GM18502 (cell line): ENCODE data around the gene WWOX.

Experiments
- ATAC-seq: cut with Tn5 transposase; IDR thresholded peaks from one replicate; pipeline ENCODE4 v1.9.1; 2021; ENCODE audit warnings: mild to moderate bottlenecking; ENCODE audit not compliant: unreplicated experiment, poor library complexity

WWOX gene

GRCh38 chr16:79074951-79075350 is 975.5 kb downstream of the WWOX start:
- no peak for ATAC-seq

- no peak for ATAC-seq
These were observed 976.8 kb downstream of the WWOX start for GRCh38 chr16:79076047-79076767.

- no peak for ATAC-seq
These were observed 977.9 kb downstream of the WWOX start for GRCh38 chr16:79077346-79077745.

GRCh38 chr16:79079656-79080420 is 980.4 kb downstream of the WWOX start:
- no peak for ATAC-seq

GRCh38 chr16:79081297-79082066 is 982.0 kb downstream of the WWOX start:
- ATAC-seq = peak; percentile 49

GRCh38 chr16:79082970-79083369 is 983.5 kb downstream of the WWOX start:
- no peak for ATAC-seq

GRCh38 chr16:79083508-79084299 is 984.2 kb downstream of the WWOX start:
- ATAC-seq = no peak

DNA sequence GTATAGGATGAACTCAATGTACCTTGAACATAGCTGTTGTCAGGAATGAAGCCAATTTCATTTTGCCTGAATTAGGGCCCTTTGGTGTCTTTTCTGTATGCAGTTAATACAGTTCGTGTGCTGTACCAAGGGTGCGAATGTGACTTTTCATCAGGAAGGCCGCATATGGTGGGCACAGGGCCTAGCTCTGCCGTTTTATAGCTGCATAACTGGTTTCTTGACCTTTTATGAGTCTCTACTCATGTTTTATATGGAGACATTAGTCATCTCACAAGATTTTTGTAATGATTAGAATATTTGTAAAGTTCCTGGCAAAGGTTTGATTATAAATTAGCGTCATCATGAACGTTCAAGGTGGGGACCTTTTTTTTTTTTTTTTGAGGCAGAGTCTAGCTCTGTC is 989.5 kb downstream of the WWOX start:
- no peak for ATAC-seq

DNA sequence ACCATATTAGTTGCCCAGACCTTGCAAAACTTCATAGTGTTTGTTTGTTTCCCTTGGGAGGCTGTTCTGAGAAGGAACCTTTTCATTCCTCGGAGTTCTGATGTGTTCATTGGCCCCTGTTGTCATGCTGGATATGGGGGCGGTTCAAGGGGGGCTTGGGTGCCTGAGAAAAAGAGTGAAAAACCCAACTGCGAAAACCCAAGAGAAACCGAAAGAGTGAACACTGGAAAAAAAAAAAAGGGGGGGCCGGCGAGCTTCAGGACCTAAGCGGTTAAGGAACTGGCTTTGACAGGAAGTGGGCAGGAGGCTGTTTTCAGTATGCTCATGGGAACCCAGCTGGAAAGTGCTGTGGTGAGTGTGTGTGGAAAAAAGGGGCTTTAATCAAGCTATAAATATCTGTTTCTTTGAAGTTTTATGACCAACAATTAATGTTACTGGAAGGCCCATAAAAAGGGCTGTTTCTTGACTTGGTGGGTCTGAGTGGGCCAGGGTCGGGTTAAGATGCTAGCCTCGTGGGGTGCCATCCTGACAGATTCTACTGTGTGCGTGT is 990.4 kb downstream of the WWOX start:
- ATAC-seq = no peak

DNA sequence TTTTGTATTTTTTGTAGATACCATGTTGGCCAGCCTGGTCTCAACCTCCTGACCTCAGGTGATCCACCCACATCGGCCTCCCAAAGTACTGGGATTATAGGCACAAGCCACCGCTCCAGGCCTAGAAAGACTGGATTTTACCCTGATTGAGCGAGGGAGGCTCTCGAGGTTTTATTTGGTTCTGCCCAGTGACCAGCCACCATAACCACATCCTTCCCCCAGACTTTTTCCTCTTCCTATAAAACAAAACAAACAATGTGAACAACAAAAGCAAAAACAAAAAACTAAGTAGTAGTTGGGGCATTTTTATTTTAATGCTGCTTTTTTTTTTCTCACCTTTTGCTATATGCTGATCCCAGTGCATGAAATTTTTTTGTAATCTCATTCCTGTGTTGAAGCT is 991.5 kb downstream of the WWOX start:
- ATAC-seq = no peak

DNA sequence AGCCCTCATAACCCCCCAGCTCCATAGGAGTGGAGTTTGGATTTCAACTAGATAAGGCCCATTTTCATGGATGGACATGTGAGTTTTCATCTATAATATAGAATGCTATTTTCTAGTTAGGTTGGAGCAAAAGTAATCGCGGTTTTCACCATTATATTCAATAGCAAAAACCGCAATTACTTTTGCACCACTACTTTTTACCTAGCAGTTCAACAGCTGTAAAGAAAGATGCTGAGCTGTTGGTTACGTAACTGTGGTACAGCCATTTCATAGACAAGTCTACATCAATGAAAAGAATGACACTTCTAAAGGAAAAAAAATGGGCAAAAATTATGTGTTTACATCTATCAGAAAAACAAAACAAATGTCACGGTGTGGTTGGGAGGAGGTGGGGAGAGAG is 993.4 kb downstream of the WWOX start:
- no peak for ATAC-seq

- peak; percentile 66 for ATAC-seq
These were observed 994.1 kb downstream of the WWOX start for GRCh38 chr16:79093554-79093967.

GRCh38 chr16:79096246-79096645 is 996.8 kb downstream of the WWOX start:
- ATAC-seq = no peak

GRCh38 chr16:79097166-79097565 is 997.7 kb downstream of the WWOX start:
- ATAC-seq = no peak

DNA sequence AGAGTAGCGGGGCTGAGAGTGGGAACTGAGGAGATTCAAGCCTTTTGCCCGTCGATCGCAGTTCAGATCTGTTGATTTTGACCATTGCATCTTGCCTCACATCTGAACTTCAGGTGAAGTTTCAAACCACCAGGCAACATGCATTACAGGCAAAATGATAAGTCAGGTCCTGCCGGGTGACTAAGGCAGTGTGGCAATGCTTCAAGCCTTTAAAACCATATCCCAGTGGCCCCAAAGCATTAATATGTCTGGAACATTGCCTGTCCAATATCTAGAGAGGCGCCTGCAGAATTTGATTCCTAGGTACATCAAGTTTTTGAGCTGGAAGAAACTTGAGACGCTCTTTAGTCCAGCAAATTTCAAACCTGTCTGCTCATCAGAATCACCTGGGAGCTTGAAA is 998.3 kb downstream of the WWOX start:
- ATAC-seq = no peak

- no peak for ATAC-seq
These were observed 999.5 kb downstream of the WWOX start for GRCh38 chr16:79098907-79099306.

DNA sequence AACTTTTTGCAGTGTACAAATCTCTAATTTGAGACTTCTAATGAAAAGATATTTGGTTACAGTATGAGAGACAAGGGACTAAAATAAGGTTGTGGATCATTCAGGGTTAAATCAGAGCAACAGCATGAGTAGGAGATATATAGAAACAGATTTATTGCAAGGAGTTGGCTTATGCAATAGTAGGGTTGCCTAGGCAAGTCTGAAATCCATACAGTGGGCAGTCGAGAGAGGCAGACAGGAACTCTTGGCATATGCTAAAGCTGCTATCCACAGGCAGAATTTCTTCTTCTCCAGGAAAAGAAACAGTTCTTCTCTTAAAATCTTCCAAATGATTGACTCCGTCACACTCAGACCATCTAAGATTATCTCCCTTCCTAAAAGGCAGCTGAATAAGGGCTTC is 1000.3 kb downstream of the WWOX start:
- ATAC-seq = no peak

DNA sequence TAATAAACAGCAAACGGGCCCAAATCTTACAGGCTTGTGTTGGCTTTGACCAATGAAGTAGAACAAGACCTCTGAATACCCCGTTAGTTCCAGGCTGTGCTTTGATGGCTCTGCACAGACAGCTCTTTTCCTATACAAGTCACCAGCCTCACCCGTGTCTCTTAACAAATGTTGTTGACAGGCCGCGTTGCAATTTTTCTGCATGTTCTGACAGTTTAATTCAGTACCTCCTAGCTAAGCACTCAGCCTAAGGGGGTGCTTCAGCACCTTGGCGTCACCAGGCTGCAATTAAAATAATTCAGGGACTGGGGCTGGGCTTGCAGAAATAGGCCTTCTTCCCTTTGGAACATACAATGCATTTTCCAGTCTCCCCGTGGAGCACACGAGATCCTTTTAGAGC is 1001.0 kb downstream of the WWOX start:
- ATAC-seq = no peak

DNA sequence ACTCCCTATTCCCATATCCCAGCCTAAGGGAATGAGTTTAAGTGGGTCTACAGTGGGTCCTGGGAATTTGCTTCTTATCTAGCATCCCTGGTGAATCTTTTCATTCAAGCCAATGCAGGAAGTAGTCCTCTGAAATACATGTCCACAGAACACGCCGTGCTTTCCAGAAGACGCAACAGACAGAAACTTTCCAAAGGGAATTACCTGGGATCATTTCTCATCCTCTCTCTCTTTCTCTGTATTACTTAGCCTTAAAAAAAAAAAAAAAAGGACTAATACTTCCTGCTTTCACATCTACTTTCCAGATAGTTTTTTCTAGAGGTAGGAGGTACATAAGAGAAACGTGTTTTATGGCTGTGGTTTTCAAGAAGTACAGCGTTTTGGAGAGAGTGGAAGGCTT is 1002.0 kb downstream of the WWOX start:
- ATAC-seq = no peak

- ATAC-seq = no peak
These were observed 1005.1 kb downstream of the WWOX start for GRCh38 chr16:79104567-79104966.
